Cardiac septum (tissue), 1 donor: ENCODE results near the gene MT1A. TPM values are rescaled to one million over a fixed set of nuclear protein-coding genes. Genes with fewer than 3 reads are reported as not detected.

Experiments
- DNase-seq: peaks from one replicate; pipeline ENCODE4 v3.0.0-alpha.2; 2020; ENCODE audit warnings: low spot score
- intact Hi-C: fragments of 100-400 bp; cut with DNase I; formaldehyde crosslinking; loops from one replicate; pipeline ENCODE4 v1.14.0; 2022
- total RNA-seq: library from RNA; stranded (reverse); fragmentation: NEBNext Ultra II Directional; extraction: Animal tissue kit (Norgen Biotek cat#: 25700); gene quantifications from one replicate; pipeline ENCODE4 v1.2.1, GENCODE V29; 2021
- donor health status: DM: no; HTN: no; CAD: no.

MT1A gene
- total RNA-seq, 1 donor from 2014 or later: 1.5 TPM

GRCh38 chr16:56686758-56687157 lies 48.3 kb downstream of the MT1A start:
- intact Hi-C loops: no loop called here
- DNase-seq: no peak

- DNase-seq: no peak
- intact Hi-C loops: no loop called here
These were observed 50.3 kb downstream of the MT1A start for GRCh38 chr16:56688762-56689161.

- no peak for DNase-seq
- intact Hi-C loops: no loop called here
These were observed 50.7 kb downstream of the MT1A start for GRCh38 chr16:56689171-56689570.

Other genes with a start within 250 kb of the MT1A start
- gene AMFR, start 213.1 kb upstream of the MT1A start, total RNA-seq: 79.4 TPM
- 66.2 TPM for gene NUDT21, start 187.3 kb upstream of the MT1A start, total RNA-seq
- gene OGFOD1, start 187.1 kb upstream of the MT1A start, total RNA-seq: 30.1 TPM
- gene BBS2, start 118.6 kb upstream of the MT1A start, total RNA-seq: 43.7 TPM
- gene MT4, start 73.6 kb upstream of the MT1A start, total RNA-seq: not detected
- gene MT3, start 49.1 kb upstream of the MT1A start, total RNA-seq: 3.0 TPM
- 108 TPM for gene MT2A, start 30.1 kb upstream of the MT1A start, total RNA-seq
- gene MT1E, start 12.9 kb upstream of the MT1A start, total RNA-seq: 36.1 TPM
- gene MT1M, start 6.0 kb upstream of the MT1A start, total RNA-seq: 1.1 TPM
- gene MT1B, start 13.2 kb downstream of the MT1A start, total RNA-seq: not detected
- gene MT1F, start 19.3 kb downstream of the MT1A start, total RNA-seq: 2.2 TPM
- gene MT1G, start 29.4 kb downstream of the MT1A start, total RNA-seq: 1.2 TPM
- gene MT1H, start 31.1 kb downstream of the MT1A start, total RNA-seq: not detected
- 24.6 TPM for gene MT1X, start 43.8 kb downstream of the MT1A start, total RNA-seq
- 33.4 TPM for gene NUP93, start 91.5 kb downstream of the MT1A start, total RNA-seq
- gene SLC12A3, start 226.5 kb downstream of the MT1A start, total RNA-seq: not detected